B cell (primary cell): ENCODE measurements around the gene DHX9. TPM values are rescaled to one million over a fixed set of nuclear protein-coding genes. Genes with fewer than 3 reads are reported as not detected.

Experiments used
- ATAC-seq: fragments of 200-7000 bp; cut with Tn5 transposase; one replicate; pipeline ENCODE4 v1.10.0; 2021; ENCODE audit warnings: low read depth, mild to moderate bottlenecking, moderate number of reproducible peaks, moderate library complexity
- CTCF ChIA-PET: fragments of 350-600 bp; sonication (Branson Sonifier 250); formaldehyde crosslinking; loops from one replicate; lab custom pipeline; 2021; ENCODE audit warnings: antibody characterized with exemption, inconsistent platforms; lab: Charles Lee
- POLR2A ChIA-PET: fragments of 350-600 bp; sonication (Branson Sonifier 250); formaldehyde crosslinking; loops from one replicate; lab custom pipeline; 2021; ENCODE audit warnings: antibody characterized with exemption; lab: Charles Lee
- DNase-seq: peaks from one replicate; pipeline ENCODE4 v3.0.0; 2013
- H2AFZ ChIP-seq: 2 replicates; pipeline ENCODE4 v1.6.1; 2012; ENCODE audit warnings: mild to moderate bottlenecking, low read depth, low read length; ENCODE audit not compliant: insufficient read depth, poor library complexity, severe bottlenecking
- H3K27ac ChIP-seq, 2 donors: 1 replicate in 1 of 2; 2 replicates in 1 of 2; pipeline ENCODE4 v1.5.1; 2012 to 2013; ENCODE audit warnings: low read length in 2 of 2, mild to moderate bottlenecking in 2 of 2, moderate library complexity in 1 of 2
- H3K27me3 ChIP-seq, 4 experiments: fragments of 200-600 bp in 1 of 4; sonication (generic) in 1 of 4; replicated peaks in 1 of 4; 1 replicate in 2 of 4; 2 replicates in 2 of 4; pipeline versions ENCODE4 v1.6.1 to v1.7.0; 2013 to 2016; ENCODE audit warnings: low read length in 3 of 4, mild to moderate bottlenecking in 2 of 4, mixed read lengths in 1 of 4, moderate library complexity in 1 of 4; ENCODE audit not compliant: insufficient read depth in 4 of 4, control insufficient read depth in 3 of 4; ENCODE audit errors: control extremely low read depth in 1 of 4
- H3K36me3 ChIP-seq, 2 experiments: replicated peaks in 1 of 2; 1 replicate in 1 of 2; 2 replicates in 1 of 2; pipeline versions ENCODE4 v1.6.1 to v1.7.1; 2013; ENCODE audit warnings: low read length in 1 of 2; ENCODE audit not compliant: insufficient read depth in 2 of 2, control insufficient read depth in 1 of 2; ENCODE audit errors: control extremely low read depth in 1 of 2, extremely low read depth in 1 of 2
- H3K4me1 ChIP-seq, 2 donors: fragments of 200-600 bp in 1 of 2; sonication (generic) in 1 of 2; 1 replicate in 1 of 2; 2 replicates in 1 of 2; pipeline versions ENCODE4 v1.5.1 to v1.6.1; 2013 to 2017; ENCODE audit warnings: low read length in 2 of 2; ENCODE audit not compliant: control insufficient read depth in 2 of 2, insufficient read depth in 2 of 2
- H3K4me2 ChIP-seq: replicated peaks from 2 replicates; pipeline ENCODE3; 2012; ENCODE audit warnings: mild to moderate bottlenecking, low read depth, low read length; ENCODE audit not compliant: poor library complexity, severe bottlenecking
- H3K4me3 ChIP-seq, 5 experiments: fragments of 200-600 bp in 1 of 5; sonication (generic) in 1 of 5; 1 replicate in 3 of 5; 2 replicates in 2 of 5; pipeline versions ENCODE4 v1.5.1 to v1.7.0; 2011 to 2016; ENCODE audit warnings: low read length in 4 of 5, mild to moderate bottlenecking in 4 of 5, low read depth in 2 of 5, control low read depth in 1 of 5, moderate library complexity in 1 of 5; ENCODE audit not compliant: insufficient read depth in 1 of 5; ENCODE audit errors: control extremely low read depth in 1 of 5, extremely low read depth in 1 of 5
- H3K79me2 ChIP-seq: fragments of 200-600 bp; sonication (generic); one replicate; pipeline ENCODE4 v1.6.0; 2016; ENCODE audit warnings: low read length; ENCODE audit not compliant: control insufficient read depth, insufficient read depth
- H3K9ac ChIP-seq: fragments of 200-600 bp; sonication (generic); 2 replicates; pipeline ENCODE4 v1.6.1; 2017; ENCODE audit warnings: mild to moderate bottlenecking, low read length, moderate library complexity
- H3K9me3 ChIP-seq, 3 donors: one replicate each; pipeline versions ENCODE4 v1.6.1 to v1.7.1; 2013; ENCODE audit warnings: low read length in 2 of 3; ENCODE audit not compliant: control insufficient read depth in 2 of 3, insufficient read depth in 1 of 3; ENCODE audit errors: control extremely low read depth in 1 of 3
- H4K20me1 ChIP-seq: 2 replicates; pipeline ENCODE4 v1.6.0; 2012; ENCODE audit warnings: mild to moderate bottlenecking, low read length; ENCODE audit not compliant: insufficient read depth, control insufficient read depth, poor library complexity, severe bottlenecking
- H3K27ac Mint-ChIP-seq: one replicate; pipeline ENCODE4 v1.8.0; 2021; ENCODE audit warnings: mixed read lengths
- H3K27me3 Mint-ChIP-seq: one replicate; pipeline ENCODE4 v1.8.0; 2021; ENCODE audit warnings: mixed read lengths
- H3K4me1 Mint-ChIP-seq: one replicate; pipeline ENCODE4 v1.8.0; 2021; ENCODE audit warnings: mixed read lengths
- H3K4me3 Mint-ChIP-seq: one replicate; pipeline ENCODE4 v1.8.0; 2021; ENCODE audit warnings: mixed read lengths
- H3K9me3 Mint-ChIP-seq: one replicate; pipeline ENCODE4 v1.8.0; 2022; ENCODE audit warnings: mixed read lengths; ENCODE audit not compliant: insufficient read depth
- EZH2 ChIP-seq: IDR thresholded peaks from 2 replicates; pipeline ENCODE4 v1.6.1; 2012; ENCODE audit warnings: borderline replicate concordance, low read depth, mild to moderate bottlenecking, moderate library complexity, low read length; ENCODE audit not compliant: insufficient read depth, poor library complexity, severe bottlenecking
- WGBS: methylation state at CpG from one replicate; pipeline ENCODE4 v1.1.5; 2013; ENCODE audit warnings: missing lambda C conversion rate; ENCODE audit not compliant: insufficient coverage; 5-methylcytosine and 5-hydroxymethylcytosine counted together
- intact Hi-C: fragments of 100-400 bp; cut with micrococcal nuclease; formaldehyde crosslinking; loops from one replicate; pipeline ENCODE4 v1.10.0; 2022
- polyA plus RNA-seq: library from polyadenylated mRNA; depleted of rRNA; stranded (reverse); fragments of >200 nt; gene quantifications from 2 replicates; pipeline ENCODE4 v1.2.3, GENCODE V29; 2012
- total RNA-seq, 2 donors: library from RNA; stranded (reverse); fragments of 120-200 nt in 1 of 2; gene quantifications; 1 replicate in 1 of 2; 2 replicates in 1 of 2; pipeline versions ENCODE4 v1.2.3 to v1.2.4, GENCODE V29; 2013 to 2022
- TF ChIP-seq, protein P1 (sequence below): fragments of 200-600 bp; IDR thresholded peaks from one replicate; pipeline ENCODE4 v1.8.0; 2022; ENCODE audit warnings: antibody characterized with exemption, mild to moderate bottlenecking

Gene DHX9
- total and polyA plus RNA-seq, 2 donors (not counting 1 experiment from before 2014, with no cell fraction given), result 70.6 to 213 TPM

- Mint-ChIP-seq H3K4me1 (peaks cover 42% of the 10 kb centered on the region), H3K9me3 (no peaks in the 10 kb centered on the region), H3K4me3 (peak overlapping the region; percentile 92), H3K27ac (peak overlapping the region; percentile 78), H3K27me3 (no peaks in the 10 kb centered on the region)
- Histone ChIP-seq H3K36me3 (peaks cover 11 to 40% of the 10 kb centered on the region in 2 experiments), H3K4me2 (peak overlapping the region; percentile 97), H3K4me1 (peaks cover 22 to 28% of the 10 kb centered on the region in 2 donors), H3K27me3 (no peaks in the 10 kb centered on the region), H3K79me2 (peaks cover 71% of the 10 kb centered on the region), H4K20me1 (peaks cover 65% of the 10 kb centered on the region), H3K4me3 (peak overlapping the region in 1 of 5 experiments; percentile 92), H2AFZ (no peak overlapping the region), H3K27ac (peak overlapping the region in 1 of 2 donors; percentile 81), H3K9me3 (no peaks in the 10 kb centered on the region), H3K9ac (peak overlapping the region; percentile 90)
- intact Hi-C loops, result loop anchor here (2.0 to 5.0 kb wide), 2 partner anchors 15 to 36 kb away; no protein-coding TSS in a partner anchor
- ChIA-PET CTCF (interaction anchor here (2.0 kb wide), 1 partner anchor 241 kb away, joined by 6 read pairs; no protein-coding TSS in a partner anchor), POLR2A (no interaction called here)
- TF ChIP-seq EZH2, result no peak
- TF ChIP-seq, protein P1, sequence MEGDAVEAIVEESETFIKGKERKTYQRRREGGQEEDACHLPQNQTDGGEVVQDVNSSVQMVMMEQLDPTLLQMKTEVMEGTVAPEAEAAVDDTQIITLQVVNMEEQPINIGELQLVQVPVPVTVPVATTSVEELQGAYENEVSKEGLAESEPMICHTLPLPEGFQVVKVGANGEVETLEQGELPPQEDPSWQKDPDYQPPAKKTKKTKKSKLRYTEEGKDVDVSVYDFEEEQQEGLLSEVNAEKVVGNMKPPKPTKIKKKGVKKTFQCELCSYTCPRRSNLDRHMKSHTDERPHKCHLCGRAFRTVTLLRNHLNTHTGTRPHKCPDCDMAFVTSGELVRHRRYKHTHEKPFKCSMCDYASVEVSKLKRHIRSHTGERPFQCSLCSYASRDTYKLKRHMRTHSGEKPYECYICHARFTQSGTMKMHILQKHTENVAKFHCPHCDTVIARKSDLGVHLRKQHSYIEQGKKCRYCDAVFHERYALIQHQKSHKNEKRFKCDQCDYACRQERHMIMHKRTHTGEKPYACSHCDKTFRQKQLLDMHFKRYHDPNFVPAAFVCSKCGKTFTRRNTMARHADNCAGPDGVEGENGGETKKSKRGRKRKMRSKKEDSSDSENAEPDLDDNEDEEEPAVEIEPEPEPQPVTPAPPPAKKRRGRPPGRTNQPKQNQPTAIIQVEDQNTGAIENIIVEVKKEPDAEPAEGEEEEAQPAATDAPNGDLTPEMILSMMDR, result no peak
- DNase-seq (peak; percentile 42), ATAC-seq (no peak)
- WGBS, result 46% methylated on average over 5 of the region's 10 CpGs
Measured at GRCh38 chr1:182841368-182841988, 2.3 kb downstream of the DHX9 start.

GRCh38 chr1:182842265-182842664 is 3.1 kb downstream of the DHX9 start:
- Histone ChIP-seq H3K36me3 (peaks cover 11 to 48% of the 10 kb centered on the region in 2 experiments), H3K9me3 (no peaks in the 10 kb centered on the region), H3K79me2 (peaks cover 79% of the 10 kb centered on the region), H3K4me2 (peak overlapping the region; percentile 97), H3K4me3 (no peak overlapping the region), H3K27ac (peak overlapping the region in 1 of 2 donors; percentile 81), H4K20me1 (peaks cover 73% of the 10 kb centered on the region), H3K4me1 (peaks cover 22 to 28% of the 10 kb centered on the region in 2 donors), H3K27me3 (no peaks in the 10 kb centered on the region), H2AFZ (no peak overlapping the region), H3K9ac (no peak overlapping the region)
- CTCF ChIA-PET, result no interaction called here
- intact Hi-C loops, result loop anchor here (5.0 kb wide), 1 partner anchor 35 kb away; no protein-coding TSS in a partner anchor
- no peak for TF ChIP-seq EZH2
- TF ChIP-seq, protein P1, result no peak
- H3K4me1 Mint-ChIP-seq, result peaks cover 43% of the 10 kb centered on the region
- H3K4me3 Mint-ChIP-seq, result peak overlapping the region; percentile 12
- DNase-seq, result no peak
- no peaks in the 10 kb centered on the region for H3K9me3 Mint-ChIP-seq
- ATAC-seq, result no peak
- WGBS, result 100% methylated on average over 1 of the region's 4 CpGs
- H3K27ac Mint-ChIP-seq, result no peak overlapping the region
- H3K27me3 Mint-ChIP-seq, result no peaks in the 10 kb centered on the region
- POLR2A ChIA-PET, result no interaction called here
